Measurements from ENCODE around the gene DAB2IP.
"Not testable (repeated sequence)": the region's sequence is repeated elsewhere in the genome, so short reads cannot be mapped to it uniquely, and the experiment has no call there.

DNA sequence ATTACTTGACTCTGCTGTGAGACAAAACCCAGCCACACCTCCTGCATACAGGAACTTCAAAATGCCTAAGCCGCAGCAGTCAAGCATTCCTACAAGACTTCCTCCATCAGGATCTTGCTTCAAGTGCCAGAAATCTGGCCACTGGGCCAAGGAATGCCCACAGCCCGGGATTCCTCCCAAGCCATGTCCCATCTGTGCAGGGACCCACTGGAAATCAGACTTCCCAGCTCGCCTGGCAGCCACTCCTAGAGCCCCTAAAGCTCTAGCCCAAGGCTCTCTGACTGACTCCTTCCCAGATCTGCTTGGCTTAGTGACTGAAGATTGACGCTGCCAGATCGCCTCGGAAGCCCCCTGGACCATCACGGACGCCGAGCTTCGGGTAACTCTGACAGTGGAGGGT lies 141.0 kb downstream of the DAB2IP start:
- TF ChIP-seq, protein P1, sequence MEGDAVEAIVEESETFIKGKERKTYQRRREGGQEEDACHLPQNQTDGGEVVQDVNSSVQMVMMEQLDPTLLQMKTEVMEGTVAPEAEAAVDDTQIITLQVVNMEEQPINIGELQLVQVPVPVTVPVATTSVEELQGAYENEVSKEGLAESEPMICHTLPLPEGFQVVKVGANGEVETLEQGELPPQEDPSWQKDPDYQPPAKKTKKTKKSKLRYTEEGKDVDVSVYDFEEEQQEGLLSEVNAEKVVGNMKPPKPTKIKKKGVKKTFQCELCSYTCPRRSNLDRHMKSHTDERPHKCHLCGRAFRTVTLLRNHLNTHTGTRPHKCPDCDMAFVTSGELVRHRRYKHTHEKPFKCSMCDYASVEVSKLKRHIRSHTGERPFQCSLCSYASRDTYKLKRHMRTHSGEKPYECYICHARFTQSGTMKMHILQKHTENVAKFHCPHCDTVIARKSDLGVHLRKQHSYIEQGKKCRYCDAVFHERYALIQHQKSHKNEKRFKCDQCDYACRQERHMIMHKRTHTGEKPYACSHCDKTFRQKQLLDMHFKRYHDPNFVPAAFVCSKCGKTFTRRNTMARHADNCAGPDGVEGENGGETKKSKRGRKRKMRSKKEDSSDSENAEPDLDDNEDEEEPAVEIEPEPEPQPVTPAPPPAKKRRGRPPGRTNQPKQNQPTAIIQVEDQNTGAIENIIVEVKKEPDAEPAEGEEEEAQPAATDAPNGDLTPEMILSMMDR (IDR thresholded peaks at IDR 0.05) = not testable (repeated sequence)
- TF ChIP-seq POLR2A, EP300 (IDR thresholded peaks at IDR 0.05): not testable (repeated sequence)

Data from stomach (tissue), 4 donors.